Lung (tissue), 16 donors: ENCODE data around the gene GPR55. TPM values are rescaled to one million over a fixed set of nuclear protein-coding genes. Genes with fewer than 3 reads are reported as not detected.

Source experiments
- ATAC-seq: fragments of 200-7000 bp; cut with Tn5 transposase; one replicate; pipeline ENCODE4 v1.9.1; 2020; ENCODE audit warnings: moderate number of reproducible peaks; ENCODE audit not compliant: insufficient read depth, low FRiP score
- DNase-seq, 3 donors: peaks; one replicate each; pipeline ENCODE4 v3.0.0-alpha.2; 2013 to 2017
- H3K27ac ChIP-seq, 2 donors: one replicate each; pipeline ENCODE4 v1.5.1; 2013; ENCODE audit warnings: mild to moderate bottlenecking in 2 of 2, moderate library complexity in 2 of 2, control low read depth in 1 of 2, inconsistent platforms in 1 of 2, low read depth in 1 of 2, low read length in 1 of 2
- H3K27me3 ChIP-seq, 3 donors: one replicate each; pipeline ENCODE4 v1.5.1; 2013; ENCODE audit warnings: low read length in 2 of 3; ENCODE audit not compliant: control insufficient read depth in 3 of 3, insufficient read depth in 3 of 3
- H3K36me3 ChIP-seq, 4 donors: one replicate each; pipeline ENCODE4 v1.5.1; 2013; ENCODE audit warnings: low read length in 4 of 4, mild to moderate bottlenecking in 1 of 4, moderate library complexity in 1 of 4; ENCODE audit not compliant: control insufficient read depth in 4 of 4, insufficient read depth in 4 of 4
- H3K4me1 ChIP-seq, 5 donors: one replicate each; pipeline ENCODE4 v1.5.1; 2013; ENCODE audit warnings: low read length in 5 of 5, mild to moderate bottlenecking in 2 of 5, moderate library complexity in 1 of 5; ENCODE audit not compliant: control insufficient read depth in 5 of 5, insufficient read depth in 5 of 5
- H3K4me3 ChIP-seq: one replicate; pipeline ENCODE4 v1.5.1; 2013; ENCODE audit warnings: mild to moderate bottlenecking, control low read depth, moderate library complexity
- H3K9ac ChIP-seq, 2 donors: one replicate each; pipeline ENCODE4 v1.5.1; 2013; ENCODE audit warnings: low read length in 2 of 2, control low read depth in 1 of 2; ENCODE audit not compliant: insufficient read depth in 1 of 2
- H3K9me3 ChIP-seq, 4 donors: one replicate each; pipeline ENCODE4 v1.5.1; 2013; ENCODE audit warnings: low read length in 3 of 4, mild to moderate bottlenecking in 1 of 4, moderate library complexity in 1 of 4; ENCODE audit not compliant: control insufficient read depth in 4 of 4, insufficient read depth in 3 of 4
- CTCF ChIP-seq: IDR thresholded peaks from 2 replicates; pipeline ENCODE4 v1.5.1; 2012; ENCODE audit warnings: mild to moderate bottlenecking; ENCODE audit errors: control extremely low read depth, extremely low read depth
- WGBS, 2 donors: extraction: QIAGEN DNeasy Blood & Tissue Kit; methylation state at CpG; one replicate each; pipeline ENCODE4 v1.1.7; 2013; 5-methylcytosine and 5-hydroxymethylcytosine counted together
- long read RNA-seq, 5 donors: transcript quantifications; one replicate each; lab custom pipeline, GENCODE V29; 2026
- polyA plus RNA-seq, 2 donors: library from polyadenylated mRNA; stranded (reverse); fragments of 200-250 nt; gene quantifications; one replicate each; pipeline ENCODE4 v1.2.1, GENCODE V29; 2013
- total RNA-seq, 2 donors: library from RNA; depleted of rRNA in 1 of 2; stranded (reverse); fragments of >200 nt in 1 of 2; gene quantifications; one replicate each; pipeline ENCODE4 v1.2.1, GENCODE V29; 2014 to 2021
- donor health status: control.
- donor health status: control.
- donor health status: Bipolar disorder and iron deficiency.
- donor health status: healthy.
- donor health status: DM: yes; HTN: yes; CAD: no.

The GPR55 gene, protein sequence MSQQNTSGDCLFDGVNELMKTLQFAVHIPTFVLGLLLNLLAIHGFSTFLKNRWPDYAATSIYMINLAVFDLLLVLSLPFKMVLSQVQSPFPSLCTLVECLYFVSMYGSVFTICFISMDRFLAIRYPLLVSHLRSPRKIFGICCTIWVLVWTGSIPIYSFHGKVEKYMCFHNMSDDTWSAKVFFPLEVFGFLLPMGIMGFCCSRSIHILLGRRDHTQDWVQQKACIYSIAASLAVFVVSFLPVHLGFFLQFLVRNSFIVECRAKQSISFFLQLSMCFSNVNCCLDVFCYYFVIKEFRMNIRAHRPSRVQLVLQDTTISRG
- total RNA-seq (under 1 TPM; 0.26 to 0.58 TPM), polyA plus RNA-seq (under 1 TPM; 0.18 to 0.33 TPM)
- long read RNA-seq, donor 1, result 0 reads
- long read RNA-seq, donor 2, result 0 reads
- long read RNA-seq, donor 3, result 0 reads
- long read RNA-seq, donor 4, result 0 reads
- long read RNA-seq, donor 5, result 0 reads

DNA sequence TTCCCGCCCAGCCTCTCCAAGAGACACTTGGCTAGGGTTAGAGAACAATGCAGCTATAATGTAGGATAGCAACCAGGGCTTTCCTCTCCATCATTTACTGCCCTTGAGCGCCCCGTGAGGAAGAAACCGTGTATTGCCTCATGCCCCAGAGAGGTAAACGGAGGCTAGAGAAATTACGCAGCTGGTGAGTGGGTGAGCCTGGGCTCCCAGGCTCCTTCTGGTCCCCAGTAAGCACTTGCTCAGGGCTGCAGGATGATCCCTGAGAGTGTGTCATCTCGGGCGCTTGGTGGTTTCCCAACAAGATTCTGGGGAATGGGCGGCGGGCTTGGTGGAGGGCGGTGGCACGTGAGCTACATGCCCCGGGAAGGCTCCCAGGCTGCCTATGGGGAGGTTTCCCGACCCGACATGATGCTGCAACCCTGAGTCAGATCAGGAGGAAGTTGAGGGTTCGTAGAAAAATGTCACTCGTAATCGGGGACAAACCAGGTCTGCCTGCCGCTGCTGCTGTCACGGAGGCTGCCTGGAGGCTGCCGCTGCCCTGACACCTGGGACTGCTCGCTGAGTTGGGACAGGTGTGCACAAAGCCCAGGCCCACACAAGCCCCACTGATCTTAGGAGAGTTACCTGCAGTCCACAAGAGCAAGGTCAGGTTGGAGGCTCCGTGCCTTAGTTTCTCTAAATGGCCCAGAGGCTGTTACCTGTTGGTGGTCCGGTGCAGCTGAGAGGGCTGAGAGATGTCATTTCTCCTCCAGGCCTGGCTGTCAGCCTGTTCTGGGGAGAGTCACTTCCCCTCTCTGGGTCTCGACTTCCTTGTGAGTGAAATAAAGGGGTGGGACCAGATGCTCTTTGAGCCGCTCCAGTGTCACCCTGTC, at the start of gene GPR55:
Gene GPR55 (minus strand): TSS at position 773 of the 872 bp plus-strand sequence. CDS start 14,280 bp downstream, outside the sequence.
- WGBS, 2 donors, result 40 to 56% methylated on average over 26 of the region's 26 CpGs
- Histone ChIP-seq H3K36me3 (no peaks in the 10 kb centered on the region), H3K9ac (no peak within 1 kb of the TSS), H3K27me3 (peaks cover 0 to 3% (median 0%) of the 10 kb centered on the region in 3 donors), H3K4me3 (no peak within 1 kb of the TSS), H3K4me1 (no peaks in the 10 kb centered on the region), H3K27ac (no peak within 1 kb of the TSS), H3K9me3 (no peaks in the 10 kb centered on the region)
- TF ChIP-seq CTCF, result no peak
- ATAC-seq (no peak), DNase-seq (no peak)

DNA sequence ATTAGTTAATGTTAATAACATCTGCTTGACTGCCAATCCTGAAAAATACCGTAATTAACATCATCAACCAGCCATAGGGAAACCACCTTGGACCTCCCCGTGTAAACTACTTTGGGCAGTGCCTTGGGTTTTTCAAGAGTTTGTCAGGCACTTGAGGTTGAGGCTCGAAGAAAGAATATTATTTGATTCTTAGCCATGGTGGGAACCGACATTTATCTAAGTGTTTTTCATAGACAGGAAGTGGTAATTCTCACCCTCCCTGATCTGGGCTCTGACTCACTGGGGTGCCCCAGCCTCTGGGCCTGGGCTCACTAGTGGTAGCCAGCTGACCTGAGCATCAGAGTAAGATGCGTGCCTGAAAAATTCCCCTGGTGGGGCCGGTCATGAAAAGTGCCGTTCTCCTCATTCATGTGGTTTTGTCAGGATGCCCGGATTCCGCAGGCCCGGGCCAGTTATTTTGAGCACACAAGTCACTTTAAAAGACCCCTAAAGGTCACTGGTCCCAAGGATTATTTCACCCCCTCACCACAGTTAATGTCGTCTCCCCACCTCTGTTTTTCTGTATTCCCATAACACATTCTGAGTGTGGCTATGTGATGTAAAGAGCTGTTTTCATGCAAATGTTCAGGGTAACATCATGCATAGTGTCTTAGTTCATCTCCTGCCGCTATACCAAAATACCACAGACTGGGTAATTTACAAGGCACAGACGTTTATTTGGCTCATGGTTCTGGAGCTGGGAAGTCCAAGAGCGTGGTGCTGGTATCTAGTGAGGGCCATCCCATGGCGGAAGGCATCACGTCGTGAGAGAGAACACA, 49.3 kb upstream of the GPR55 start:
- ATAC-seq (no peak), DNase-seq (no peak)
- peaks cover 0 to 1% (median 0%) of the 10 kb centered on the region in 4 donors for H3K9me3 ChIP-seq
- no peak overlapping the region for H3K9ac ChIP-seq
- H3K4me3 ChIP-seq, result no peak overlapping the region
- no peaks in the 10 kb centered on the region for H3K27me3 ChIP-seq
- H3K4me1 ChIP-seq, result no peaks in the 10 kb centered on the region
- TF ChIP-seq CTCF, result no peak
- no peaks in the 10 kb centered on the region for H3K36me3 ChIP-seq
- H3K27ac ChIP-seq, result no peak overlapping the region
- 64 to 79% methylated on average over 17 of the region's 17 CpGs for WGBS, 2 donors

GRCh38 chr2:230972046-230972445, 47.0 kb upstream of the GPR55 start:
- Histone ChIP-seq H3K4me3 (no peak overlapping the region), H3K9me3 (peaks cover 0 to 1% (median 0%) of the 10 kb centered on the region in 4 donors), H3K9ac (no peak overlapping the region), H3K27me3 (no peaks in the 10 kb centered on the region), H3K4me1 (no peaks in the 10 kb centered on the region), H3K27ac (no peak overlapping the region), H3K36me3 (no peaks in the 10 kb centered on the region)
- DNase-seq, result no peak
- 78 to 79% methylated on average over 5 of the region's 5 CpGs for WGBS, 2 donors
- ATAC-seq, result no peak
- TF ChIP-seq CTCF, result no peak
